Sigmoid colon (tissue), 4 donors: ENCODE data around the gene MORN1.

Experiments used
- EP300 ChIP-seq, 4 donors: sonication (generic); formaldehyde crosslinking; IDR thresholded peaks; one replicate each; pipeline ENCODE4 v1.6.1; 2017; ENCODE audit warnings: antibody characterized with exemption in 4 of 4
- POLR2A ChIP-seq, 2 donors: fragments of 450-650 bp; IDR thresholded peaks; one replicate each; pipeline ENCODE4 v1.6.1; 2016; ENCODE audit warnings: antibody characterized with exemption in 2 of 2, mild to moderate bottlenecking in 2 of 2, moderate library complexity in 2 of 2
- POLR2AphosphoS5 ChIP-seq, 4 donors: sonication (generic); formaldehyde crosslinking; IDR thresholded peaks; one replicate each; pipeline ENCODE4 v1.6.1; 2017; ENCODE audit warnings: antibody characterized with exemption in 4 of 4
- TF ChIP-seq, protein P1 (sequence below), 4 experiments: fragments of 450-650 bp in 3 of 4; fragments of 200-600 bp in 1 of 4; IDR thresholded peaks; one replicate each; pipeline ENCODE4 v1.5.1; 2016 to 2019; ENCODE audit warnings: antibody characterized with exemption in 4 of 4, mild to moderate bottlenecking in 3 of 4, moderate library complexity in 2 of 4

DNA sequence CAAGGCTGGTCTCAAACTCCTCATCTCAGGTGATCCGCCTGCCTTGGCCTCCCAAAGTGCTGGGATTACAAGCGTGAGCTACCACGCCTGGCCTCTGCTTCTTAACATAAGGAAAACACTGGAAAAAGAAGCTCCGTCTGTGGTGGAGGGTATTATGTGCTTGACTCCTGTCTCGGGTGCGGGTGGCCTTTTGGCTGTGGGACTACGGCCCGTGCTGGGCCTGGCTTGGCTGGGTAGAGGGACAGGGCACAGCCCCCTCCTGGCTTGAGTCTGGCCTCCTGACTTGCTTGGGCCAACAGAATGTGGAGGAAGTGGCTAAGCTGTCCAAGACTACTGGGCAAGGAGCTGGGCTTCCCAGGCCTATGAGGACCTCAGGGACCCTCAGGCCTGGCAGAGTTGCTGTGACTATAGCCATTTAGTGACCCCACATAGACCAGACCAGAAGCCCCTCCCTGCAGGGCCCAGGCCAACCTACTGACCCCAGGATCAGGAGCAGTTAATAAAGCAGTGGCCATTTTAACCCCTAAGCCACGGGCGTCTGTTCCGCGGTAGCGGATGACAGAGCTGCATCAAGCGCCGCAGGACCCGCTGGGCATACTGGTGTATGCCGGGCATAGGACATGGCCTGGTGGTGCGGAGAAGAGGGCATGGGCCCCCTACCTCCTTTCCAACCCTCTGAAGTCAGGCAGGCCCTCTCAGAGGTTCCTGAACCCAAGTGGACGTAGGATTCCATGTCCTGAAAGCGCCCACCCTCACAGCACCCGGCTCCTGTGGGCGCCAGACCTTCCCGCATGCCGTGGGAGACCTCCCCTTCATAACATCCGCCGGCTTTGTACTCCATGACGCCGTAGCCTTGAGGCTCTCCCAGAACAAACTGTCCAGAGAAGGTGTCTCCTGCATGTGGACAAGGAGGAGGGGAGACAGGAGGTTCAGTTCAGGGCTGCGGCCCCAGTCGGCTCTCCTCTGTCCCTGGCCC, 4.4 kb downstream of the MORN1 start:
- TF ChIP-seq, protein P1, sequence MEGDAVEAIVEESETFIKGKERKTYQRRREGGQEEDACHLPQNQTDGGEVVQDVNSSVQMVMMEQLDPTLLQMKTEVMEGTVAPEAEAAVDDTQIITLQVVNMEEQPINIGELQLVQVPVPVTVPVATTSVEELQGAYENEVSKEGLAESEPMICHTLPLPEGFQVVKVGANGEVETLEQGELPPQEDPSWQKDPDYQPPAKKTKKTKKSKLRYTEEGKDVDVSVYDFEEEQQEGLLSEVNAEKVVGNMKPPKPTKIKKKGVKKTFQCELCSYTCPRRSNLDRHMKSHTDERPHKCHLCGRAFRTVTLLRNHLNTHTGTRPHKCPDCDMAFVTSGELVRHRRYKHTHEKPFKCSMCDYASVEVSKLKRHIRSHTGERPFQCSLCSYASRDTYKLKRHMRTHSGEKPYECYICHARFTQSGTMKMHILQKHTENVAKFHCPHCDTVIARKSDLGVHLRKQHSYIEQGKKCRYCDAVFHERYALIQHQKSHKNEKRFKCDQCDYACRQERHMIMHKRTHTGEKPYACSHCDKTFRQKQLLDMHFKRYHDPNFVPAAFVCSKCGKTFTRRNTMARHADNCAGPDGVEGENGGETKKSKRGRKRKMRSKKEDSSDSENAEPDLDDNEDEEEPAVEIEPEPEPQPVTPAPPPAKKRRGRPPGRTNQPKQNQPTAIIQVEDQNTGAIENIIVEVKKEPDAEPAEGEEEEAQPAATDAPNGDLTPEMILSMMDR (IDR thresholded peaks at IDR 0.05) = no peak
- no peak for TF ChIP-seq POLR2AphosphoS5 (IDR thresholded peaks at IDR 0.05)
- TF ChIP-seq POLR2A (IDR thresholded peaks at IDR 0.05) = no peak
- TF ChIP-seq EP300 (IDR thresholded peaks at IDR 0.05) = no peak
